Psoas muscle (tissue), 8 donors: ENCODE data around the gene MAP4K4. TPM values are rescaled to one million over a fixed set of nuclear protein-coding genes. Genes with fewer than 3 reads are reported as not detected.

Experiments used
- ATAC-seq, 4 donors: fragments of 200-7000 bp; cut with Tn5 transposase; one replicate each; pipeline ENCODE4 v1.9.1; 2020; ENCODE audit warnings: moderate library complexity in 3 of 4, mild to moderate bottlenecking in 2 of 4
- DNase-seq, 2 donors: peaks; one replicate each; pipeline ENCODE4 v3.0.0-alpha.2; 2020
- H3K27ac ChIP-seq: fragments of 200-600 bp; one replicate; pipeline ENCODE4 v1.8.0; 2022
- H3K27me3 ChIP-seq, 3 donors: fragments of 200-600 bp in 1 of 3; one replicate each; pipeline versions ENCODE4 v1.6.1 to v1.8.0; 2013 to 2022; ENCODE audit warnings: low read length in 2 of 3, mild to moderate bottlenecking in 2 of 3, moderate library complexity in 1 of 3; ENCODE audit not compliant: insufficient read depth in 3 of 3
- H3K36me3 ChIP-seq, 2 donors: fragments of 200-600 bp in 1 of 2; one replicate each; pipeline versions ENCODE4 v1.6.1 to v1.8.0; 2013 to 2022; ENCODE audit warnings: low read depth in 1 of 2, mild to moderate bottlenecking in 1 of 2, moderate library complexity in 1 of 2; ENCODE audit not compliant: insufficient read depth in 1 of 2
- H3K4me1 ChIP-seq: fragments of 200-600 bp; one replicate; pipeline ENCODE4 v1.8.0; 2022
- H3K4me3 ChIP-seq: fragments of 200-600 bp; one replicate; pipeline ENCODE4 v1.8.0; 2022; ENCODE audit warnings: mild to moderate bottlenecking
- H3K9me3 ChIP-seq: fragments of 200-600 bp; one replicate; pipeline ENCODE4 v1.8.0; 2022
- CTCF ChIP-seq: fragments of 200-600 bp; IDR thresholded peaks from one replicate; pipeline ENCODE4 v1.8.0; 2022; ENCODE audit warnings: antibody characterized with exemption
- WGBS, 3 donors: extraction: QIAGEN DNeasy Blood & Tissue Kit; methylation state at CpG; one replicate each; pipeline versions ENCODE4 v1.1.6 to v1.1.7; 2013; 5-methylcytosine and 5-hydroxymethylcytosine counted together
- intact Hi-C, 2 donors: fragments of 100-400 bp; cut with DNase I; formaldehyde crosslinking; loops; one replicate each; pipeline versions ENCODE4 v1.11.0 to v1.14.2; 2022
- polyA plus RNA-seq, 3 donors: library from polyadenylated mRNA; stranded (reverse); fragments of 200-250 nt; gene quantifications; one replicate each; pipeline ENCODE4 v1.2.3, GENCODE V29; 2013
- total RNA-seq, 4 donors: library from RNA; stranded (reverse); fragmentation: NEBNext Ultra II Directional in 2 of 4; extraction: Animal tissue kit (Norgen Biotek cat#: 25700) in 2 of 4; gene quantifications; one replicate each; pipeline versions ENCODE4 v1.2.1 to v1.2.4, GENCODE V29; 2021 to 2023
- donor health status: healthy with polysubstance abuse.
- donor health status: DM: no; HTN: no; CAD: no; lungs with moderate emphysema.
- donor health status: Bipolar disorder and iron deficiency.
- donor health status: healthy.
- donor health status: DM: yes; HTN: yes; CAD: no.
- donor health status: DM: no; HTN: no; CAD: no.
- donor health status: DM: no; HTN: no; CAD: no.
- donor health status: DM: yes; HTN: yes; CAD: no.

MAP4K4 gene
- total and polyA plus RNA-seq, 7 donors: 20.1 to 99.9 (median 80.4) TPM

- intact Hi-C loops: no loop called here
- H3K9me3 ChIP-seq: no peaks in the 10 kb centered on the region
- WGBS, 3 donors: 43 to 59% (median 52%) methylated on average over 4 of the region's 4 CpGs
- peaks cover 36% of the 10 kb centered on the region for H3K4me1 ChIP-seq
- H3K36me3 ChIP-seq: peaks cover 0 to 2% of the 10 kb centered on the region in 2 donors
- peak overlapping the region; percentile 43 for H3K27ac ChIP-seq
- DNase-seq: no peak
- no peak overlapping the region for H3K4me3 ChIP-seq
- TF ChIP-seq CTCF: no peak
- no peaks in the 10 kb centered on the region for H3K27me3 ChIP-seq
- peak; percentile 75 to 94 (median 78) for ATAC-seq
These were observed 91.8 kb downstream of the MAP4K4 start for GRCh38 chr2:101788995-101789970.

DNA sequence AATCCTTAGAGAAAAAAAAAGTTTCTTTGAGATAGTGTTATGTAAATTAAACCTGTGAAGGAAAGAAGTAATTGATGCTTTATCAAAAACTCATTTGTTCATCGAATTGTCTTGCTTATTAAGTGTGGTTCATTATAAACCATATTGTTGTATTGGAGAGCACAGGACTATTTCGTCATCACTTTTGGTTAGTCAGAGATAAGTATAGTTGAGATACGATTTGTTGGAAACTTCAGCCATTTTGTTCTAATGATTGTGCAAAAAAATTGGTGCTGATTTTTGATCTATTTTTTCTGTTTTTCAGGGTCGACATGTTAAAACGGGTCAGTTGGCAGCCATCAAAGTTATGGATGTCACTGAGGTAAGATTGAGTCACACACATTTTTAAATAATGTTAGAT lies 92.9 kb downstream of the MAP4K4 start:
- Histone ChIP-seq H3K4me1 (peaks cover 36% of the 10 kb centered on the region), H3K9me3 (no peaks in the 10 kb centered on the region), H3K27me3 (no peaks in the 10 kb centered on the region), H3K36me3 (peaks cover 0 to 2% of the 10 kb centered on the region in 2 donors), H3K27ac (peak overlapping the region; percentile 28), H3K4me3 (no peak overlapping the region)
- WGBS, 3 donors: 65 to 69% (median 67%) methylated on average over 5 of the region's 5 CpGs
- no peak for TF ChIP-seq CTCF
- DNase-seq: no peak
- ATAC-seq: peak in 1 of 4 donors; percentile 45
- intact Hi-C loops: no loop called here

DNA sequence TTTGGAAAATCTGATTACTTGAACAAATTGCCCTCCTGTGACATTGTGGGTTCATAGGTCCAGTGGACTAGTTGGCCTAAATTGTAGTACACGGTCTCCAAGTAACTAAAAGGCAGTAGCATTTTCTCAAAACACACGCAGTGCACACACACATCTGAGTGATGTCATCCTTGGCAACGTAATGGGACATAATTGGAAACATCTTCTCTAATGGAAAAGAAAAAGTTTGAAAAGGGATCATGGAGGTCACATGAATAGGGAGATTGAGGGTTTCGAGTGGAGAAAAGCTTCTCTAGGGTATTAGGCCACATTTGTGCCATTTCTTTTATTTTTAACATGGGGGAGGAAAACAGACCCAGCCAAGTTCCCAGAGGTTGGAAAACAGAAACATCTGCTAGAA lies 93.3 kb downstream of the MAP4K4 start:
- Histone ChIP-seq H3K27ac (peak overlapping the region; percentile 28), H3K36me3 (peaks cover 0 to 2% of the 10 kb centered on the region in 2 donors), H3K4me1 (peaks cover 36% of the 10 kb centered on the region), H3K9me3 (no peaks in the 10 kb centered on the region), H3K27me3 (no peaks in the 10 kb centered on the region), H3K4me3 (no peak overlapping the region)
- ATAC-seq (peak in 3 of 4 donors; percentile 36 to 46 (median 39)), DNase-seq (no peak)
- TF ChIP-seq CTCF: no peak
- intact Hi-C loops: no loop called here
- WGBS, 3 donors: 39 to 48% (median 47%) methylated on average over 4 of the region's 4 CpGs

GRCh38 chr2:101792208-101792607 lies 94.7 kb downstream of the MAP4K4 start:
- H3K27me3 ChIP-seq: no peaks in the 10 kb centered on the region
- no peaks in the 10 kb centered on the region for H3K9me3 ChIP-seq
- WGBS, 3 donors: 66 to 85% (median 79%) methylated on average over 5 of the region's 5 CpGs
- DNase-seq (no peak), ATAC-seq (no peak)
- no peak overlapping the region for H3K4me3 ChIP-seq
- H3K27ac ChIP-seq: no peak overlapping the region
- H3K4me1 ChIP-seq: peaks cover 30% of the 10 kb centered on the region
- intact Hi-C loops: no loop called here
- H3K36me3 ChIP-seq: peaks cover 0 to 2% of the 10 kb centered on the region in 2 donors
- no peak for TF ChIP-seq CTCF
